ENCODE data around the gene SLC10A1. TPM values are rescaled to one million over a fixed set of nuclear protein-coding genes. Genes with fewer than 3 reads are reported as not detected.
A peak's percentile ranks its signal among the peaks of the same experiment; 100 is the strongest.
"Not testable (repeated sequence)": the region's sequence is repeated elsewhere in the genome, so short reads cannot be mapped to it uniquely, and the experiment has no call there.

The SLC10A1 gene
- total RNA-seq, 2 experiments from 2014 or later: not detected

DNA sequence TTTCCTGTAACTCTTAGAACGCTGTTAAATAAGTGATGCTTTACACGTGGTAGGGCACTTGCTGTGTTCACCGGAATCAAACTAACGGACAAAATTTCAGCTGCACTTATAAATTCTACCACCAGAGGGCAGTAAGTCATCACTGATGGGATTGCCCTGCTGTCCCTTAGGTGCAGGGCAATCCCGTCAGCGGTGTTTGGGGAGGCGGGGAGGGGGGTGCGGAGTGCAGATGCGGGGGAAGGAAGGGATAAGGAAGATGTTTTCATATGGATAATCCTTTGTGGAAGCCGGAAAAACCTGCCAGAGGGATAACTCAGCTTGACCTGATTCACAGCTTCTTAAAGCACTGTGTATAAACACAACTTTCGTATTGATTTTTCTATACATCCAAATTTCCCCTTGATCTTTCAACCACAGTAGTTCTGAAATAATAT, 21.7 kb upstream of the SLC10A1 start:
- peaks cover 2% of the 10 kb centered on the region for H3K4me1 Mint-ChIP-seq
- ATAC-seq (ENCODE audit: low read depth): peak; percentile 68
- POLR2A ChIA-PET: no interaction called here
- no peaks in the 10 kb centered on the region for H3K9me3 Mint-ChIP-seq
- H3K27ac Mint-ChIP-seq: peak overlapping the region; percentile 27
- H3K4me3 Mint-ChIP-seq: no peak overlapping the region
- DNase-seq: peak; percentile 36
- no peaks in the 10 kb centered on the region for H3K36me3 Mint-ChIP-seq
- peaks cover 5% of the 10 kb centered on the region for H3K27me3 Mint-ChIP-seq

- ATAC-seq (ENCODE audit: low read depth): no peak
- no peak for DNase-seq
- H3K27ac Mint-ChIP-seq: no peak overlapping the region
- H3K4me3 Mint-ChIP-seq: no peak overlapping the region
- H3K36me3 Mint-ChIP-seq: no peaks in the 10 kb centered on the region
- peaks cover 5% of the 10 kb centered on the region for H3K27me3 Mint-ChIP-seq
- H3K9me3 Mint-ChIP-seq: no peaks in the 10 kb centered on the region
- POLR2A ChIA-PET: no interaction called here
- peaks cover 2% of the 10 kb centered on the region for H3K4me1 Mint-ChIP-seq
Observed at GRCh38 chr14:69816216-69816615, 19.2 kb upstream of the SLC10A1 start.

DNA sequence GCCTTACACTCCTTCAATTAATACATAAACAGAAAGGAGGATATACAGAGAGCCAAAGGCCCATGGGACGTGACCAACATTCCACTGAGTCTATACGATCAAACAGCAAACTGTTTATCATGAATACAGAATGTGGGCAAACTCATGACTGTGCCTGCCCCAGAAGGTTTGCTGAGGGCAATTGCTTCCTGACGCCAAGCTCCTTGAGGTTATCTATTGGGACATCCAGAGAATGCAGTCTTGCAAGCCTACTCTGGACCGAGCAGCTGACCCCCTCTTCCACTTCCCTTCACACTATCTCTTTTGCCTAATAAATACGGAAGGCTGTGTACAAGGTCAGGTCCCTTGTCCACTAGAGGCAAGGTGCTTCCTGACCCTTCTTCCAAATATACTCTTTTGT, 18.5 kb upstream of the SLC10A1 start:
- H3K4me3 Mint-ChIP-seq: no peak overlapping the region
- DNase-seq: no peak
- no peaks in the 10 kb centered on the region for H3K36me3 Mint-ChIP-seq
- no peaks in the 10 kb centered on the region for H3K9me3 Mint-ChIP-seq
- H3K27ac Mint-ChIP-seq: no peak overlapping the region
- H3K4me1 Mint-ChIP-seq: peaks cover 2% of the 10 kb centered on the region
- ATAC-seq (ENCODE audit: low read depth): no peak
- H3K27me3 Mint-ChIP-seq: peaks cover 2% of the 10 kb centered on the region
- POLR2A ChIA-PET: no interaction called here

DNA sequence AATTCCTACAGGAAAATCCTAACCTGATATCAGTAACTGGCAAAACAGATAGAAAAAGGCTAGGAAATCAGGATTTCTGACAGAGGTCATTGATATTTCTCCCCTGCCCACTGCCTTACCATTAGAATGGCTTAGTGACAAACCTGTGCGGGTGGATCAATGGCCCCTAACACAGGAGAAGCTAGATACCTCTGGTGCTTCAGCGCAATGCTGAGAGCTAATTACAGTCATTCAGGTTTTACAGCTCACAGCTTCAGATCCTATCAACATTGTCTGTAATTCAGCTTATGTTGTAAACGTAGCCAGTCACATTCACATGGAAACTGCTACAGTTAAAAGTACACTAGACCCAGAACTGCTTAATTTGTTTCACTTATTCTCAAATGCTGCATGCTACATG, 17.4 kb upstream of the SLC10A1 start:
- Mint-ChIP-seq H3K4me1 (peaks cover 2% of the 10 kb centered on the region), H3K4me3 (no peak overlapping the region), H3K27ac (no peak overlapping the region), H3K27me3 (peaks cover 2% of the 10 kb centered on the region), H3K36me3 (no peaks in the 10 kb centered on the region), H3K9me3 (no peaks in the 10 kb centered on the region)
- no peak for DNase-seq
- ATAC-seq (ENCODE audit: low read depth): no peak
- POLR2A ChIA-PET: no interaction called here

DNA sequence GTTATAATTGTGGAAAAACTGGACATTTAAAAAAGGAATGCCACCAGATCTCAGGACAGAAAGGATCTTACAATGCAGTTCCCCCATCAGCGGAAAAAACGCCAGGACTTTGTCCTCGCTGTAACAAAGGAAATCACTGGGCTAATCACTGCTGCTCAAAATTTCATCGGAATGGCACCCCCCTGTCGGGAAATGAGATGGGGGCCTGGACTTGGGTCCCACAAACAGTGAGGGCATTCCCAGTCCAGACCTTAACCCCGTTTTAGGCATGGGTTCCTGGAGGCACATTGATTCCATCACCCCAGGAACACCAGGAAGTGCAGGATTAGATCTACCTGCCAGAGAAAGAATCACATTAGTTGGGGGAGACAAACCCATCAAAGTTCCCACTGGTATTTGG, 16.3 kb upstream of the SLC10A1 start:
- H3K4me3 Mint-ChIP-seq; POLR2A ChIA-PET; ATAC-seq (ENCODE audit: low read depth); H3K4me1 Mint-ChIP-seq; H3K27me3 Mint-ChIP-seq; H3K9me3 Mint-ChIP-seq; DNase-seq; H3K36me3 Mint-ChIP-seq; H3K27ac Mint-ChIP-seq: not testable (repeated sequence)

GRCh38 chr14:69812711-69813110, 15.7 kb upstream of the SLC10A1 start:
- H3K9me3 Mint-ChIP-seq: no peaks in the 10 kb centered on the region
- DNase-seq: no peak
- no peaks in the 10 kb centered on the region for H3K4me1 Mint-ChIP-seq
- POLR2A ChIA-PET: no interaction called here
- no peak for ATAC-seq (ENCODE audit: low read depth)
- H3K27ac Mint-ChIP-seq: no peak overlapping the region
- no peak overlapping the region for H3K4me3 Mint-ChIP-seq
- H3K27me3 Mint-ChIP-seq: peaks cover 2% of the 10 kb centered on the region
- no peaks in the 10 kb centered on the region for H3K36me3 Mint-ChIP-seq

DNA sequence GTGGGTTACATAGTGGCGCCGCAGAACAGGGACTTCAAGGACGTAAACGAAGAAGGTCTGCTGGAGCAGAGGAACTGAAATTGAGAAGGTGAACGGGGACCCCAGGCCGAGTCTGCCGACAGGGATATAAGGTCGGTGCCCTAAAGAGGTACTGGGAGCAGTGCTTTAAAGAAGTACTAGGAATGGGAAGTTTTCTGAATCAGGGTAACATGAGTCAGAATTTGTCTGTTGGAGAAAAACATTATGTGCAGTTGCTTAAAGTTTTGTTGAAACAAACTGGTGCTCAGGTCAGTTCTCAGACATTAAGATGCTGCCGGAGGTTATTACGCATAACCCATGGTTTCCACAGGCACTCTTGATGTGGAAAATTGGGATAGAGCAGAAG, 14.8 kb upstream of the SLC10A1 start:
- DNase-seq (no peak), ATAC-seq (ENCODE audit: low read depth) (no peak)
- Mint-ChIP-seq H3K4me3 (no peak overlapping the region), H3K27me3 (peaks cover 2% of the 10 kb centered on the region), H3K27ac (no peak overlapping the region), H3K4me1 (no peaks in the 10 kb centered on the region), H3K9me3 (no peaks in the 10 kb centered on the region), H3K36me3 (no peaks in the 10 kb centered on the region)
- POLR2A ChIA-PET: no interaction called here

DNA sequence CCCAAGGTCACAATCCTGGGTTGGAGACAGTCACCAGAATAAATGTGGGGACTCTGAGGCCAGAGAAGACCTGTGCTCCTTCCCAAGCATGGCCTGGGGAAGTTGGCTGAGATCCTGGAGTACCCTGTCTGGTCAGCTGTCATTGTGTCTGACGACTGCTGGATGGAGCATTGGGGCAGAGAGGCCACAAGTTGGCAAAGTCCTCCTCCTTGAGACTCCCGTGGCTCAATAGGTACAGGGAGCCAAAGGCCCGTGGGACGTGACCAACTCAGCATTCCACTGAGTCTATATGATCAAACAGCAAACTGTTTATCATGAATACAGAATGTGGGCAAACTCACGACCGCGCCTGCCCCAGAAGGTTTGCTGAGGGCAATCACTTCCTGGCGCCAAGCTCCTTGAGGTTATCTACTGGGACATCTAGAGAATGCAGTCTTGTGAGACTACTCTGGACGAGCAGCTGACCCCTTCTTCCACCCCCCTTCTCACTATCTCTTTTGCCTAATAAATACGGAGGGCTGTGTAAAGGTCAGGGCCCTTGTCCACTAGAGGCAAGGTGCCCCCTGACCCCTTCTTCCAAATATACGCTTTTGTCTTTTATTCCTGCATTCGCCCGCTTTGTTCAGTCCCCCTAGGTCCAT, 14.3 kb upstream of the SLC10A1 start:
- Mint-ChIP-seq H3K4me3 (no peak overlapping the region), H3K9me3 (no peaks in the 10 kb centered on the region), H3K27me3 (peaks cover 2% of the 10 kb centered on the region), H3K36me3 (no peaks in the 10 kb centered on the region), H3K4me1 (no peaks in the 10 kb centered on the region), H3K27ac (no peak overlapping the region)
- ATAC-seq (ENCODE audit: low read depth): no peak
- POLR2A ChIA-PET: no interaction called here
- no peak for DNase-seq

DNA sequence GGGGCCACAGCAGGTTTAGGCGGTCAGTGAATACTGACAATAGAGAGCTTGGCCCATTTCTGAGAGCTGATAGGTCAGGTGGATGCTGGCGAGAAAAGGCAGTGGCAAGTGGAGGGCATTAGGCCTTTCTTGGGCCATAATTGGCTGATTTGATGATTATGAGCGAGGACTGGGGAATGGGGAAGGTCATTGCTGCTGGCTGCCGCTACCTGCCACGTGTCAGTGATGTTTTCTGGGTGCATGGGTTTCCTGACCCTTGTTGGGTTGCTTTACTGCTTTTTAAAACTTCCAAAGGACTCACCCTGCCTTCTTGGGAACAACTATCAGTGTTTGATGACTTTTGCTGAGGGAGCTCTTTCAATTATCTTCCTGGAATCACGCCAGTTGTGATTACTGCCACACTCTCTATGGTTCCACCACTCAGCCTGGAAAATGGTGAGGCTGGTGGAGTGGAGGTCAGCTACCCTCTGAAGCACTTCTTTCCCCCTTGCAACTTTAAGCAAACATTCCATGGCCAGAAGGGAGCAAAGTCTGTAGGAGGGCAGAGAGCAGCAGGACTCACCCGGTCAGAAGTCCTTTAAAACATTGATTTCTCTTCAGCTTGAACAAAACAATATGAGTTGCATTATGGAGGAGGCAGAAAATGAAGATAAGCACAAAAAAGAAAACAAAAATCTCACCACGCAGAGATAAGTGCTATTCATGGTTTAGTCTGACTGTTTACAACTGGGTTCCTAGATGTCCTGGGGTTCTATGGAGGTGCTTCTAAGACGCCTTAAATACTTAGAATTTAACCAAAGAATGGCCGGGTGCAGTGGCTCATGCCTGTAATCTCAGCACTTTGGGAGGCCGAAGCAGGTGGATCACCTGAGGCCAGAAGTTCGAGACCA, 12.1 kb upstream of the SLC10A1 start:
- POLR2A ChIA-PET: no interaction called here
- DNase-seq: no peak
- Mint-ChIP-seq H3K27me3 (peaks cover 7% of the 10 kb centered on the region), H3K4me1 (no peaks in the 10 kb centered on the region), H3K4me3 (no peak overlapping the region), H3K27ac (no peak overlapping the region), H3K9me3 (no peaks in the 10 kb centered on the region), H3K36me3 (no peaks in the 10 kb centered on the region)
- ATAC-seq (ENCODE audit: low read depth): no peak

DNA sequence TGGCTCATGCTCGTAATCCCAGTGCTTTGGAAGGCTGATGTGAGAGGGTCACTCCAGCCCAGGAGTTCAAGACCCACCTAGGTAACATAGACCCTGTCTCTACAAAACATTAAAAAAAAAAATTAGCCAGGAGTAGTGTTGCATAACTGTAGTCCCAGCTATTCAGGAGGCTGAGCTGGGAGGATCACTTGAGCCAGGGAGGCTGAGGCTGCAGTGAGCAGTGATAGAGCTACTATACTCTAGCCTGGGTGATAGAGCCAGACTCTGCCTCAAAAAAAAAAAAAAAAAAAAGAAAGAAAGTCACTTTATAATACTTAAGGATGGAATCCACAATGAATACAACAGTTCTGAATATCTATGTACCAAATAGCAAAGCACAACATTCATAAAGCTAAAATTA, 10.2 kb upstream of the SLC10A1 start:
- POLR2A ChIA-PET: no interaction called here
- H3K9me3 Mint-ChIP-seq: no peaks in the 10 kb centered on the region
- H3K4me1 Mint-ChIP-seq: no peaks in the 10 kb centered on the region
- H3K27ac Mint-ChIP-seq: no peak overlapping the region
- DNase-seq (no peak), ATAC-seq (ENCODE audit: low read depth) (no peak)
- H3K36me3 Mint-ChIP-seq: no peaks in the 10 kb centered on the region
- H3K27me3 Mint-ChIP-seq: peaks cover 13% of the 10 kb centered on the region
- H3K4me3 Mint-ChIP-seq: no peak overlapping the region

- H3K27ac Mint-ChIP-seq: no peak overlapping the region
- DNase-seq (no peak), ATAC-seq (ENCODE audit: low read depth) (no peak)
- peaks cover 2% of the 10 kb centered on the region for H3K9me3 Mint-ChIP-seq
- H3K4me1 Mint-ChIP-seq: no peaks in the 10 kb centered on the region
- H3K27me3 Mint-ChIP-seq: peaks cover 16% of the 10 kb centered on the region
- no peaks in the 10 kb centered on the region for H3K36me3 Mint-ChIP-seq
- no peak overlapping the region for H3K4me3 Mint-ChIP-seq
- POLR2A ChIA-PET: no interaction called here
Observed at GRCh38 chr14:69804902-69805301, 7.9 kb upstream of the SLC10A1 start.

- POLR2A ChIA-PET: no interaction called here
- Mint-ChIP-seq H3K4me1 (no peaks in the 10 kb centered on the region), H3K4me3 (no peak overlapping the region), H3K36me3 (no peaks in the 10 kb centered on the region), H3K9me3 (peaks cover 2% of the 10 kb centered on the region), H3K27ac (no peak overlapping the region), H3K27me3 (peaks cover 16% of the 10 kb centered on the region)
- ATAC-seq (ENCODE audit: low read depth) (no peak), DNase-seq (no peak)
Observed at GRCh38 chr14:69803753-69804152, 6.7 kb upstream of the SLC10A1 start.

GRCh38 chr14:69798339-69798735, 1.3 kb upstream of the SLC10A1 start:
- no peaks in the 10 kb centered on the region for H3K4me1 Mint-ChIP-seq
- H3K4me3 Mint-ChIP-seq: no peak overlapping the region
- no peaks in the 10 kb centered on the region for H3K36me3 Mint-ChIP-seq
- peak overlapping the region; percentile 28 for H3K27ac Mint-ChIP-seq
- POLR2A ChIA-PET: no interaction called here
- H3K27me3 Mint-ChIP-seq: peaks cover 7% of the 10 kb centered on the region
- DNase-seq (no peak), ATAC-seq (ENCODE audit: low read depth) (no peak)
- peaks cover 2% of the 10 kb centered on the region for H3K9me3 Mint-ChIP-seq

- POLR2A ChIA-PET: no interaction called here
Observed at GRCh38 chr14:69797573-69798338, 715 bp upstream of the SLC10A1 start.

More at GRCh38 chr14:69797573-69798338, 715 bp upstream of the SLC10A1 start:
- Mint-ChIP-seq H3K27ac (no peak overlapping the region), H3K9me3 (peaks cover 2% of the 10 kb centered on the region), H3K27me3 (peaks cover 6% of the 10 kb centered on the region), H3K36me3 (no peaks in the 10 kb centered on the region), H3K4me3 (no peak overlapping the region), H3K4me1 (no peaks in the 10 kb centered on the region)
- no peak for ATAC-seq (ENCODE audit: low read depth)
- DNase-seq: no peak
